Ovary (tissue), 3 donors: Measurements from ENCODE around the gene ARHGEF9.

Source experiments
- EP300 ChIP-seq: sonication (generic); formaldehyde crosslinking; IDR thresholded peaks from one replicate; pipeline ENCODE4 v1.6.1; 2017; ENCODE audit warnings: antibody characterized with exemption
- POLR2A ChIP-seq: fragments of 450-650 bp; IDR thresholded peaks from one replicate; pipeline ENCODE4 v1.6.1; 2017; ENCODE audit warnings: antibody characterized with exemption, mild to moderate bottlenecking, moderate library complexity
- TF ChIP-seq, protein P1 (sequence below), 3 donors: fragments of 450-650 bp in 2 of 3; fragments of 200-600 bp in 1 of 3; IDR thresholded peaks; one replicate each; pipeline versions ENCODE4 v1.5.1 to v1.8.0; 2016 to 2022; ENCODE audit warnings: antibody characterized with exemption in 3 of 3, mild to moderate bottlenecking in 1 of 3
- donor health status: DM: no; HTN: no; CAD: no.

DNA sequence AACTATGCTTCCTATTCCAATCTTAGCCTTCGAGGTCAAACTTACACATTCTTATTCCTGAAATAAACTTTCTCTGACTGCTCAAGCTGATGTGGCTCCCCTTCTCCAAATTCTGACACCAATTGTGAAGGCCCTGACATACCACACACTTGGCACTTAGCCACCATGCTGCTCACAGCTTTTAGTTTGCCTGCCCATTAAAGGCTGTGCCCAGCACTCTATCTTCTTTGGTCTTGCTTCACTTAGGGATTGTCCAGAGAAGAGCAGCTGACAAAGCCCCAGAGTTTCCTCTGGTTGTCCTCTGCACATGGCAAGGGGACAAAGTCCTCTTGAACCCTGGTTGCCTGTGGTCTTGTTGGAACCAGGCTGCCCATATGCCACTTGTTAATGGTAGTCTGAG is 126.1 kb downstream of the ARHGEF9 start:
- TF ChIP-seq POLR2A (no peak), EP300 (no peak)
- TF ChIP-seq, protein P1, sequence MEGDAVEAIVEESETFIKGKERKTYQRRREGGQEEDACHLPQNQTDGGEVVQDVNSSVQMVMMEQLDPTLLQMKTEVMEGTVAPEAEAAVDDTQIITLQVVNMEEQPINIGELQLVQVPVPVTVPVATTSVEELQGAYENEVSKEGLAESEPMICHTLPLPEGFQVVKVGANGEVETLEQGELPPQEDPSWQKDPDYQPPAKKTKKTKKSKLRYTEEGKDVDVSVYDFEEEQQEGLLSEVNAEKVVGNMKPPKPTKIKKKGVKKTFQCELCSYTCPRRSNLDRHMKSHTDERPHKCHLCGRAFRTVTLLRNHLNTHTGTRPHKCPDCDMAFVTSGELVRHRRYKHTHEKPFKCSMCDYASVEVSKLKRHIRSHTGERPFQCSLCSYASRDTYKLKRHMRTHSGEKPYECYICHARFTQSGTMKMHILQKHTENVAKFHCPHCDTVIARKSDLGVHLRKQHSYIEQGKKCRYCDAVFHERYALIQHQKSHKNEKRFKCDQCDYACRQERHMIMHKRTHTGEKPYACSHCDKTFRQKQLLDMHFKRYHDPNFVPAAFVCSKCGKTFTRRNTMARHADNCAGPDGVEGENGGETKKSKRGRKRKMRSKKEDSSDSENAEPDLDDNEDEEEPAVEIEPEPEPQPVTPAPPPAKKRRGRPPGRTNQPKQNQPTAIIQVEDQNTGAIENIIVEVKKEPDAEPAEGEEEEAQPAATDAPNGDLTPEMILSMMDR (IDR thresholded peaks at IDR 0.05): no peak
